ENCODE results near the gene UGT1A1. TPM values are rescaled to one million over a fixed set of nuclear protein-coding genes. Genes with fewer than 3 reads are reported as not detected.

Gene UGT1A1
- total RNA-seq, 2 donors from 2014 or later = not detected

DNA sequence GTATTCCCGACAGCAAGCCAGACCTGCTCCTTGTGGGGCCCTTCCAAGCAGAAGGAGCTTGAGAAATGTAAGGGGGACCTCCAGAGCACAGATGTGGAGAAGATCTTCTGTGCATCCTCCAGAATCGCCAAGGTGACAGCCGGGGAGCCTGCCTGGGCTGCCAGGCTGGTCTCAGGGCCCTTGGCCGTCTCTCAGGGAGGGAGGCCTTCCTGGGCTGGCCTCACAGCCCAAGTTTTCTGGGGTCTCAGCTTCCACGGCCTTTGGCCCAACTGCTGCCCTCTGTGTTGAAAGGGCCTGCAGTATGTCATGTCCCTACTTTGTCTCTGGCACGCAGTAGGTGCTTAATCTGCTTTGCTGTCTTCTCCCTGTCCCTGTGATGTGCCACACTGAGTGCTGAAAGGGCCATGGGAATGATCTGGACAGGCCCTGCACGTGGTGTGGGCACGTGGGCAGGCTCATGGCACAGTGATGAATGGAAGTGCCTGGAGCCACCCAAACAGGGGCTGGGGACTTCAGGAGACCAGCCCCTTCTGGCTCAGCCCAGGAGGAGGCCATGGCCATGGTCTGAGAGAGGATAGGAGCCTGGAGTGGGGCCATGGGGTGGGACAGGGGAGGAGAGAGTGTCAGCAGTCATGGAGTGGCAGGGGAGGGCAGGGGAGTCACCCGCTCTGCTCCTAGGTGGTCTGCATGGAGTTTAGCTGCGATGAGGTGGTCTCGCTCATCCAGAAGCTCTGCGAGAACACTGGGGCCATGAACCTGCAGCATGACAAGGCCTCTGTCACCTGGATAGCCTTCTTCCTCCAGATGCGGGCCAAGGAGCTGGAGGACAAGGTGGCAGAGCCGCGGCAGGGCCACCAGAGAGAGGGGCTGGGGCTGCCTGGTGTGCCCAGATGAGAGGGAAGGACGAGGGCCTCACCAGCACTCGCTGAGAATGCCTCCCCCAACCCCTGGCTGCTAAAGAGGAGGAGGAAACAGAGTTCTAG is 58.9 kb downstream of the UGT1A1 start:
- Mint-ChIP-seq H3K4me1 (peaks cover 10% of the 10 kb centered on the region), H3K36me3 (ENCODE audit: low read depth) (no peaks in the 10 kb centered on the region), H3K27me3 (peaks cover 34% of the 10 kb centered on the region), H3K27ac (no peak overlapping the region), H3K4me3 (no peak overlapping the region)
- no peaks in the 10 kb centered on the region for H3K9me3 ChIP-seq (ENCODE audit: control insufficient read depth, low read length, poor library complexity, severe bottlenecking)
- ATAC-seq (no peak), DNase-seq (no peak)

DNA sequence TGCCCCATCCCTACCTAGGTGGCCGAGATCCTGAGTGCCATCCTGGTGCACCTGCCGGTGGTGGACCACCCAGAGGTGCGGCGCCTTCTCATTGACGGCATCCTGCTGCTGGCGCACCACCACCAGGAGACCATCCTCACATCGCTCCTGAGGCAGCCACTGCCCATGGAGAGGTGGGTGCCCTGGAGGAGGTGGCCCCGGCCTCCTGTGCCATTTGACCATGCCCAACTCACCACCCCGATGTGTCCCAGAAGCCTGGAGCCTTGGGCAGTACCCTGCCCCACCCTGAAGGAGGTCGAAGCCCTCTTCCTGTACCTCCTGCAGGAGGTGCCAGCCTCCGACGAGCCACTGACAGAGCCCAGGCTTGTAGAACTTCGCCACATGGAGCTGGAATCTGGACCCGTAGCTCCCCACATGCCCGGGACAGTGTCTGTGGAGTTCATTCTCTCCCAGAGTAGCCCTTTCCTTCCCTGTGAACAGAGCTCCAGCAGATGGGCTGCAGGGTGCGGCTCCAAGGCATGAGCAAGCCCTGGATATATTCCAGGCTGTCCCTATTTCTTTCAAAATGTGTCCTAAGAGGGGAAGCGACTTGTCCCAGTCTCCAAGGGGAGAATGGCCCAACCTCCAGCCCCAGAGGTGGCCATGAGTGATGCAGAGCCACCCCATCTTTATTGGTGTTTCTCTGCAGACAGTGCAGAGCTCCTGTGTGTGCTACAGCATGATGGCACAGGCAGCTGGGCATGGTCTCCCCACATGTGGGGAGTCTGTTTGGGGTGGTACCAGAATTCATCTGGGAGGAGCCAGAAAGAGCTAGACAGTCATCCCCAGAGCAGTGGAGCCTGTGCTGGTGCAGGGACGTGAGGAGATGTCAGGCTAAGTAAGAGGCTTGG is 60.1 kb downstream of the UGT1A1 start:
- H3K27ac Mint-ChIP-seq = no peak overlapping the region
- peaks cover 2% of the 10 kb centered on the region for H3K36me3 Mint-ChIP-seq (ENCODE audit: low read depth)
- H3K4me1 Mint-ChIP-seq = peaks cover 10% of the 10 kb centered on the region
- H3K4me3 Mint-ChIP-seq = no peak overlapping the region
- H3K27me3 Mint-ChIP-seq = peaks cover 27% of the 10 kb centered on the region
- ATAC-seq = no peak
- no peaks in the 10 kb centered on the region for H3K9me3 ChIP-seq (ENCODE audit: control insufficient read depth, low read length, poor library complexity, severe bottlenecking)
- no peak for DNase-seq

GRCh38 chr2:233820774-233821105 is 60.7 kb downstream of the UGT1A1 start:
- no peak for DNase-seq
- peaks cover 3% of the 10 kb centered on the region for H3K36me3 Mint-ChIP-seq (ENCODE audit: low read depth)
- H3K27ac Mint-ChIP-seq = no peak overlapping the region
- no peak for ATAC-seq
- H3K4me1 Mint-ChIP-seq = peaks cover 10% of the 10 kb centered on the region
- no peaks in the 10 kb centered on the region for H3K9me3 ChIP-seq (ENCODE audit: control insufficient read depth, low read length, poor library complexity, severe bottlenecking)
- H3K4me3 Mint-ChIP-seq = no peak overlapping the region
- peaks cover 27% of the 10 kb centered on the region for H3K27me3 Mint-ChIP-seq

DNA sequence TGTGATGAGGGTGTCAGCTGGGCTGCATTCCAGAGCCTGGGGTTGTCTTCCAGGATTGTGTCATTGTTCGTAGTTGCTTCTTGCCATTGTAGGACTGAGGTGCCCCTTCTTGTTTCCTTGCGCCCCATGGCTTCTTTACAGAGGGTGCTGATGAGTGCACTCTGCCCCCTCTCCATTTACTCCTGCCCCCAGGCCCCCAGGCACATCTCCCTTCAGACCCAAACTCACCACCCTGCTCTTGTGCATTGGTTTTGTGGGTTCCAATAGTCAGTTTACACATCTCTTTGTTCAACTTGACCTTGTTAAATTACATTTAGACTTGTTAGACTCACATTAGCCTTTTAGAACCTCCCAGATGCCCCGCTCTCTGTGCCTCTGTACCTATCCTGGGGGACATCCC is 61.1 kb downstream of the UGT1A1 start:
- H3K4me1 Mint-ChIP-seq = peaks cover 10% of the 10 kb centered on the region
- peaks cover 27% of the 10 kb centered on the region for H3K27me3 Mint-ChIP-seq
- peaks cover 5% of the 10 kb centered on the region for H3K36me3 Mint-ChIP-seq (ENCODE audit: low read depth)
- DNase-seq (no peak), ATAC-seq (no peak)
- no peaks in the 10 kb centered on the region for H3K9me3 ChIP-seq (ENCODE audit: control insufficient read depth, low read length, poor library complexity, severe bottlenecking)
- H3K27ac Mint-ChIP-seq = no peak overlapping the region
- H3K4me3 Mint-ChIP-seq = no peak overlapping the region

DNA sequence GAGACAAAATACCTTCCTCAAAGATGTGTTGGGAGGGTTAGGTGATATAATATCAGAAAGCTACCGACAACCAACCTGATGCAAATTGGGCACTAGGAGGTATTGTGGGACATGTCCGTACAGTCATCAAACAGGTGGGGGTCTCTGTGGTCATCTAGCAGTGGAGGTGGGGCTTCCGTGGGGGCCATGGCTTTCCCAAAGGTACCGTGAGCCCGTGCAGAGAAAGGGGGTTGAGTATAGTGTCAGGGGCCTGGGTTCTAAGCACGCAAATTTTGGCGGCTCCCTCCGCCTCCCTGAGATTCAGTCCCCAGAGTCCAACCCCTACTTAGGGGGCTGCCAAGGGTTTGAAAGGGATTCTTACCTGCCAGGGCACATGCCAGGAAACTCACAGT is 61.6 kb downstream of the UGT1A1 start:
- no peak for DNase-seq
- H3K9me3 ChIP-seq (ENCODE audit: control insufficient read depth, low read length, poor library complexity, severe bottlenecking) = no peaks in the 10 kb centered on the region
- peaks cover 10% of the 10 kb centered on the region for H3K4me1 Mint-ChIP-seq
- H3K36me3 Mint-ChIP-seq (ENCODE audit: low read depth) = peaks cover 6% of the 10 kb centered on the region
- no peak overlapping the region for H3K4me3 Mint-ChIP-seq
- no peak overlapping the region for H3K27ac Mint-ChIP-seq
- ATAC-seq = no peak
- peaks cover 27% of the 10 kb centered on the region for H3K27me3 Mint-ChIP-seq

GRCh38 chr2:233822101-233822771 is 62.2 kb downstream of the UGT1A1 start:
- ATAC-seq (no peak), DNase-seq (no peak)
- H3K4me1 Mint-ChIP-seq = peaks cover 7% of the 10 kb centered on the region
- peaks cover 6% of the 10 kb centered on the region for H3K36me3 Mint-ChIP-seq (ENCODE audit: low read depth)
- H3K4me3 Mint-ChIP-seq = no peak overlapping the region
- H3K27me3 Mint-ChIP-seq = peaks cover 23% of the 10 kb centered on the region
- H3K9me3 ChIP-seq (ENCODE audit: control insufficient read depth, low read length, poor library complexity, severe bottlenecking) = no peaks in the 10 kb centered on the region
- H3K27ac Mint-ChIP-seq = no peak overlapping the region

Other genes with a start within 250 kb of the UGT1A1 start
- 10 to 100 TPM; 10.7 to 14.0 TPM for gene USP40, start 193.5 kb upstream of the UGT1A1 start, total RNA-seq
- not detected for gene UGT1A8, start 142.6 kb upstream of the UGT1A1 start, total RNA-seq
- gene UGT1A10, start 123.8 kb upstream of the UGT1A1 start, total RNA-seq = not detected
- gene UGT1A9, start 88.4 kb upstream of the UGT1A1 start, total RNA-seq = not detected
- not detected for gene UGT1A7, start 78.4 kb upstream of the UGT1A1 start, total RNA-seq
- gene UGT1A6, start 67.4 kb upstream of the UGT1A1 start, total RNA-seq = not detected
- not detected for gene UGT1A5, start 47.4 kb upstream of the UGT1A1 start, total RNA-seq
- gene UGT1A4, start 41.5 kb upstream of the UGT1A1 start, total RNA-seq = not detected
- not detected for gene UGT1A3, start 31.2 kb upstream of the UGT1A1 start, total RNA-seq
- not detected for gene MROH2A, start 18.1 kb downstream of the UGT1A1 start, total RNA-seq
- gene HJURP, start 94.3 kb downstream of the UGT1A1 start, total RNA-seq = 1 to 10 TPM in 1 of 2 donors, under 1 TPM in 1; 0.35 to 1.1 TPM
- gene TRPM8, start 157.1 kb downstream of the UGT1A1 start, total RNA-seq = not detected